Measurements from ENCODE around the gene RBBP9. TPM values are rescaled to one million over a fixed set of nuclear protein-coding genes. Genes with fewer than 3 reads are reported as not detected.

Gene RBBP9
- total and polyA plus RNA-seq, 2 experiments from 2014 or later: 11.3 to 29.9 TPM

- 38 to 49% methylated on average over 5 of the region's 5 CpGs for WGBS, 2 experiments (ENCODE audit: low coverage in 1 of 2, low lambda C conversion rate in 2 of 2, missing lambda C conversion rate in 2 of 2)
- H3K4me2 ChIP-seq (ENCODE audit: unreplicated experiment): no peak overlapping the region
- no peaks in the 10 kb centered on the region for H3K9me2 ChIP-seq (ENCODE audit: insufficient read depth)
These were observed 44.7 kb upstream of the RBBP9 start for GRCh38 chr20:18541741-18542140.

GRCh38 chr20:18537651-18538050 is 40.6 kb upstream of the RBBP9 start:
- Histone ChIP-seq H3F3A (ENCODE audit: insufficient read depth) (peaks cover 24% of the 10 kb centered on the region), H2AFZ (no peak overlapping the region), H3K9ac (no peak overlapping the region), H3K4me2 (ENCODE audit: unreplicated experiment) (no peak overlapping the region), H3K9me2 (ENCODE audit: insufficient read depth) (no peaks in the 10 kb centered on the region), H4K20me1 (ENCODE audit: insufficient read depth) (no peaks in the 10 kb centered on the region), H3K9me3 (ENCODE audit: low read depth) (no peaks in the 10 kb centered on the region), H3K27me3 (replicated peaks; ENCODE audit: insufficient read depth) (no peaks in the 10 kb centered on the region), H3K4me3 (no peak overlapping the region), H3K79me2 (ENCODE audit: insufficient read depth) (no peaks in the 10 kb centered on the region), H3K36me3 (ENCODE audit: low read depth) (peaks cover 16% of the 10 kb centered on the region; the same call in 1 of the 2 replicates), H3K27ac (no peak overlapping the region), H3K4me1 (ENCODE audit: insufficient read depth) (peaks cover 8% of the 10 kb centered on the region; the same call in 1 of the 2 replicates)
- TF ChIP-seq EZH2 (IDR thresholded peaks at IDR 0.05; ENCODE audit: insufficient read depth, poor library complexity, severe bottlenecking) (no peak), EZH2phosphoT487 (IDR thresholded peaks at IDR 0.05; ENCODE audit: insufficient read depth, low read depth) (no peak)
- WGBS, 2 experiments (ENCODE audit: low coverage in 1 of 2, low lambda C conversion rate in 2 of 2, missing lambda C conversion rate in 2 of 2): 80 to 88% methylated on average over 2 of the region's 2 CpGs
- peak; percentile 57 for DNase-seq
- in situ Hi-C loops (cut with MboI): no loop called here

More at GRCh38 chr20:18541741-18542140, 44.7 kb upstream of the RBBP9 start:
- in situ Hi-C loops (cut with MboI): no loop called here
- H2AFZ ChIP-seq: no peak overlapping the region
- H3K27ac ChIP-seq: no peak overlapping the region
- H3K4me3 ChIP-seq: no peak overlapping the region
- H3K9me3 ChIP-seq (ENCODE audit: low read depth): no peaks in the 10 kb centered on the region
- H3K79me2 ChIP-seq (ENCODE audit: insufficient read depth): no peaks in the 10 kb centered on the region
- H3K36me3 ChIP-seq (ENCODE audit: low read depth): peaks cover 7% of the 10 kb centered on the region
- H3K27me3 ChIP-seq (replicated peaks; ENCODE audit: insufficient read depth): no peaks in the 10 kb centered on the region
- H3F3A ChIP-seq (ENCODE audit: insufficient read depth): peaks cover 34% of the 10 kb centered on the region
- DNase-seq: peak; percentile 39
- peaks cover 20% of the 10 kb centered on the region for H3K4me1 ChIP-seq (ENCODE audit: insufficient read depth)
- no peak overlapping the region for H3K9ac ChIP-seq
- TF ChIP-seq EZH2 (IDR thresholded peaks at IDR 0.05; ENCODE audit: insufficient read depth, poor library complexity, severe bottlenecking) (no peak), EZH2phosphoT487 (IDR thresholded peaks at IDR 0.05; ENCODE audit: insufficient read depth, low read depth) (no peak)
- H4K20me1 ChIP-seq (ENCODE audit: insufficient read depth): no peaks in the 10 kb centered on the region

GRCh38 chr20:18533978-18534644 is 37.1 kb upstream of the RBBP9 start:
- Histone ChIP-seq H3K9me3 (ENCODE audit: low read depth) (no peaks in the 10 kb centered on the region), H2AFZ (no peak overlapping the region), H3K4me2 (ENCODE audit: unreplicated experiment) (no peak overlapping the region), H3K9me2 (ENCODE audit: insufficient read depth) (no peaks in the 10 kb centered on the region), H3F3A (ENCODE audit: insufficient read depth) (no peaks in the 10 kb centered on the region), H3K9ac (no peak overlapping the region), H4K20me1 (ENCODE audit: insufficient read depth) (no peaks in the 10 kb centered on the region), H3K27ac (no peak overlapping the region), H3K4me1 (ENCODE audit: insufficient read depth) (no peaks in the 10 kb centered on the region), H3K27me3 (replicated peaks; ENCODE audit: insufficient read depth) (no peaks in the 10 kb centered on the region), H3K4me3 (no peak overlapping the region), H3K36me3 (ENCODE audit: low read depth) (peaks cover 35% of the 10 kb centered on the region; the same call in 1 of the 2 replicates), H3K79me2 (ENCODE audit: insufficient read depth) (peaks cover 8% of the 10 kb centered on the region; the same call in 1 of the 2 replicates)
- no peak for TF ChIP-seq EZH2 (IDR thresholded peaks at IDR 0.05; ENCODE audit: insufficient read depth, poor library complexity, severe bottlenecking)
- no peak for TF ChIP-seq EZH2phosphoT487 (IDR thresholded peaks at IDR 0.05; ENCODE audit: insufficient read depth, low read depth)
- WGBS, 2 experiments (ENCODE audit: low coverage in 1 of 2, low lambda C conversion rate in 2 of 2, missing lambda C conversion rate in 2 of 2): 97 to 98% methylated on average over 6 of the region's 6 CpGs
- in situ Hi-C loops (cut with MboI): no loop called here
- DNase-seq: no peak

- Histone ChIP-seq H3K27ac (no peak overlapping the region), H3K79me2 (ENCODE audit: insufficient read depth) (peaks cover 13% of the 10 kb centered on the region; the same call in 1 of the 2 replicates), H3K9me3 (ENCODE audit: low read depth) (no peaks in the 10 kb centered on the region), H4K20me1 (ENCODE audit: insufficient read depth) (no peaks in the 10 kb centered on the region), H3F3A (ENCODE audit: insufficient read depth) (peaks cover 2% of the 10 kb centered on the region; the same call in 1 of the 2 replicates), H3K27me3 (replicated peaks; ENCODE audit: insufficient read depth) (no peaks in the 10 kb centered on the region), H3K9ac (no peak overlapping the region), H2AFZ (no peak overlapping the region), H3K4me3 (no peak overlapping the region), H3K4me1 (ENCODE audit: insufficient read depth) (peaks cover 1% of the 10 kb centered on the region), H3K36me3 (ENCODE audit: low read depth) (peaks cover 42% of the 10 kb centered on the region), H3K4me2 (ENCODE audit: unreplicated experiment) (no peak overlapping the region), H3K9me2 (ENCODE audit: insufficient read depth) (no peaks in the 10 kb centered on the region)
- 32 to 56% methylated on average over 1 of the region's 1 CpG for WGBS, 2 experiments (ENCODE audit: low coverage in 1 of 2, low lambda C conversion rate in 2 of 2, missing lambda C conversion rate in 2 of 2)
- DNase-seq: no peak
- in situ Hi-C loops (cut with MboI): no loop called here
- no peak for TF ChIP-seq EZH2 (IDR thresholded peaks at IDR 0.05; ENCODE audit: insufficient read depth, poor library complexity, severe bottlenecking)
- TF ChIP-seq EZH2phosphoT487 (IDR thresholded peaks at IDR 0.05; ENCODE audit: insufficient read depth, low read depth): no peak
These were observed 36.5 kb upstream of the RBBP9 start for GRCh38 chr20:18533491-18533890.
